NCI-H2171 treated with DMSO at 0.1 percent for 48 hours (cell line): Measurements from ENCODE around the gene DNER.
"Not testable (repeated sequence)": the region's sequence is repeated elsewhere in the genome, so short reads cannot be mapped to it uniquely, and the experiment has no call there.

ENCODE experiments used
- DNase-seq: peaks from one replicate; lab custom pipeline; 2025; lab: John Stamatoyannopoulos, UW

The DNER gene, protein sequence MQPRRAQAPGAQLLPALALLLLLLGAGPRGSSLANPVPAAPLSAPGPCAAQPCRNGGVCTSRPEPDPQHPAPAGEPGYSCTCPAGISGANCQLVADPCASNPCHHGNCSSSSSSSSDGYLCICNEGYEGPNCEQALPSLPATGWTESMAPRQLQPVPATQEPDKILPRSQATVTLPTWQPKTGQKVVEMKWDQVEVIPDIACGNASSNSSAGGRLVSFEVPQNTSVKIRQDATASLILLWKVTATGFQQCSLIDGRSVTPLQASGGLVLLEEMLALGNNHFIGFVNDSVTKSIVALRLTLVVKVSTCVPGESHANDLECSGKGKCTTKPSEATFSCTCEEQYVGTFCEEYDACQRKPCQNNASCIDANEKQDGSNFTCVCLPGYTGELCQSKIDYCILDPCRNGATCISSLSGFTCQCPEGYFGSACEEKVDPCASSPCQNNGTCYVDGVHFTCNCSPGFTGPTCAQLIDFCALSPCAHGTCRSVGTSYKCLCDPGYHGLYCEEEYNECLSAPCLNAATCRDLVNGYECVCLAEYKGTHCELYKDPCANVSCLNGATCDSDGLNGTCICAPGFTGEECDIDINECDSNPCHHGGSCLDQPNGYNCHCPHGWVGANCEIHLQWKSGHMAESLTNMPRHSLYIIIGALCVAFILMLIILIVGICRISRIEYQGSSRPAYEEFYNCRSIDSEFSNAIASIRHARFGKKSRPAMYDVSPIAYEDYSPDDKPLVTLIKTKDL

DNA sequence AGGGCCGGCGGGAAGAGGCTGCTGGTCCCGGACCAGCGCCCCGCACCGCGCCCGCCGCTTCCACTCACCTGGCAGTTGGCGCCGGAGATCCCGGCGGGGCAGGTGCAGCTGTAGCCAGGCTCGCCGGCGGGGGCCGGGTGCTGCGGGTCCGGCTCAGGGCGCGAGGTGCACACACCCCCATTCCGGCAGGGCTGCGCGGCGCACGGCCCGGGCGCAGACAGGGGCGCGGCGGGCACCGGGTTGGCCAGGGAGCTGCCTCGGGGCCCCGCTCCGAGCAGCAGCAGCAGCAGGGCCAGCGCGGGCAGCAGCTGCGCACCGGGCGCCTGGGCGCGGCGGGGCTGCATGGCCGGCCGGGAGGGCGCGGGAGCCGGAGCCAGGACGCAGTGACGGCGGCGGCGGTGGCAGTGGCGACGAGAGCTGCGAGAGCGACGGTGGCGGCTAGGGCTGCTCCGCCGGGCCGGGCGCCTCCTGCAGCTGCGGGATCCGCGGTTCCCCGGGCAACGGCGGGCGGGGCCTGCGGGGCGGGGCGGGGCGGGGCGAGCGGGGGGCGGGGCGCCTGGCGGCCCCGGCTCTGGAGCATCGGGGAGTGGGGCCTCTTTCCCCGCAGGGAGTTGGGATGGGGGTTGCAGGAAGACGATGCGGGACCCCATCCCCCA is at the start of gene DNER:
Gene DNER (minus strand): TSS at position 476 of the 656 bp plus-strand sequence. CDS start 132 bp downstream, at position 344.
- peak; percentile 33 for DNase-seq

DNA sequence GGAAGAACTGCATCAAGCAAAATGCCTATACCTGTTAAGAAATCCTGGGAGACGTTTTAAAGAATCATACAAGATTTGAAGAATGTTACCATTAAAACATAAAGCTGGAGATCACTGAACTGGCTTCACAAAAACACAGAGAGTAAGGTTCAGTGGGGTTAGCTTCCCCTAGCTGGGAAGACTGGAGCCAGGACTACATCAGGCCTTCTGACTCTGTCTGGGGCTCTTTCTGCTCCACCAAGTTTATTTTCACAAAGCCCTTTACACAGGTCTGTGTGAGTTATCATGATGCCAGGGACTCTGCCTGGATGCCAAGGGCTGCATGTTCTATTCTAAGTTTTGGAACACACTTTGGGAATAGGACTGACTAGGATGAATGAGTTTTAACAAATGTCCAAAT is 47.3 kb upstream of the DNER start:
- no peak for DNase-seq

DNA sequence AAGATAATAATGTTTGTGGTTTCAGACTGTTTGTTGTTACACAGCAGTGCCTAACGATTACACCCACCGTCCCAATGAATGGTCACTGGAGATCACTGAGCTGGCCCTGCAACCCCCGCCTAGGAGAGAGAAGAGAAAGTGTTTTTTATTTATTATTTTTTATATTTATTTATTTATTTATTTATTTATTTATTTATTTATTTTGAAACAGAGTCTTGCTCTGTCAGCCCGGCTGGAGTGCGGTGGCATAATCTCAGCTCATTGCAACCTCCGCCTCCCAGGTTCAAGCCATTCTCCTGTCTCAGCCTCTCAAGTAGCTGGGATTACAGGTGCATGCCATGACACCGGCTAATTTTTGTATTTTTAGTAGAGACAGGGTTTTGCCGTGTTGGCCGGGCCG is 43.1 kb upstream of the DNER start:
- not testable (repeated sequence) for DNase-seq

DNA sequence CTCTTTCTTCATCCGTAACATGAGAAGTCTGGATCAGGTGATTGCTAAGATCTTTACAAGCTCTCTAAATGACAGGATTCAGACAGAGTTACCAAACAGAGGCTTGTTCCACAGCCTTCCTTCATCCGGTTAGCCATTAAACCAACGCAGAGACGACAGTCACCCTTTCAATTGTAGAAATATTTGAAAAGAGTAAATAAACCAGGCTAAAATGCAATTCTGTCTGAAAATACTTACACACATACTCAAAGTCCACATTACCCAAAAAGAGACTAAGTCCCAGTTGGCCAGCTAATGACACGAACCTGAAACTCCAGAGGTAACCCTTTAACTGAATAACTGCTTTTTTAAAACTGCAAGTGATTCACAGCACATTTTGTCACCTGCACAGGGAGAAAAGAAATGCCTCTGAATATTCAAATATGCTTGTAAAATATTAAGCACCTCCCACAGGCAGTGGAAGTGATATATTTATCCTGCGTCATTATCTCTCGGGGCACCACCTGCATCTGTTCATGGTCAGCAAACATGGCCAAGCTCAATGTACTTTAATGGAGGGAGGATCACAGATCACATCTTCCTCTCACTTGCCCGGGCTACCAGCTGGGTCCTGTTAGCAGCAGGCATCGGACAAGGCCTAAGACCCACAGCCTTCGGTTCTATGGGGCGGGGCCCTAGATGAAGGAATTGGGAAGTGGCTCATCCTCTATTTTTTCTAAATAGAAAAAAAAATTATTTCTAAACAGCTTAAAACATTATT is 38.8 kb upstream of the DNER start:
- DNase-seq: no peak

DNA sequence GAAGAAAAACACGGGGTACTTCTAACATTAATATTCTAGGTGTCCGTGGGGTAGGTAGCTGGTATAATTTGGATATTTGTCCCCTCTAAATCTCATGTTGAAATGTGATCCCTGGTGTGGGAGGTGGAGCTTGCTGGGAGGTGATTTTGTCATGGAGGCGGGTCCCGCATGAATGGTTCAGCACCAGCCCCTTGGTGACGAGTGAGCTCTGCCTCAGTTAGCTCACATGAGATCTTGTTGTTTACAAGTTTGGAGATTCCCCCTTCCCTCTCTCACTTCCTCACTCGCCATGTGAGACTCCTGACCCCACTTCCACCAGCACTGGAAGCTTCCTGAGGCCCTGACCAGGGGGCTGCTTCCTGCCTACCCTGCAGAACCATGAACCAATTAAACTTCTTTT is 35.4 kb upstream of the DNER start:
- no peak for DNase-seq

DNA sequence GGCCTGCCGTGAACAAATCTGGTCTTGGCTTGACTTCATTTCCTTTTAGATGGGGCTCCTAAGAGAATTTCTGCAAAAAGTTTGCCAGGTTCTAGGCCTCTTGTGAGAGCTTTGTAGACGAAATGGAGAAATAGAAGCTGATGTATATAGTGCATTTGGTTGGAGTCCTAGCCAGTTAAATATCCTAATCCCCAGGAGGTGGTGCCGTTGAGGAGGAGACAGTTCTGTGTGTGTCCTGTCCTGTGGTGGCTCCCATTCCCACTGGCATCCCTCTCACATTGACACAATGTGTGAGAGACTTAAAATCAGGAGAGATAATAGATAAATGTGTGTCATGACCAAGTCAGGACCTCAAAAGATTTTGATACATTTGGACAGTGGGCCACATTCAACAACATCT is 34.6 kb upstream of the DNER start:
- no peak for DNase-seq

DNA sequence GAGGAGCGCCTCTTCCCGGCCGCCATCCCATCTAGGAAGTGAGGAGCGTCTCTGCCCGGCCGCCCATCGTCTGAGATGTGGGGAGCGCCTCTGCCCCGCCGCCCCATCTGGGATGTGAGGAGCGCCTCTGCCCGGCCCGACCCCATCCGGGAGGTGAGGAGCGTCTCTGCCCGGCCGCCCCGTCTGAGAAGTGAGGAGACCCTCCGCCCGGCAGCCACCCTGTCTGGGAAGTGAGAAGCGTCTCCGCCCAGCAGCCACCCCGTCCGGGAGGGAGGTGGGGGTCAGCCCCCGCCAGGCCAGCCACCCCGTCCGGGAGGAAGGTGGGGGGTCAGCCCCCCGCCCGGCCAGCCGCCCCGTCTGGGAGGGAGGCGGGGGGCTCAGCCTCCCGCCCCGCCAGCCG is 28.3 kb upstream of the DNER start:
- not testable (repeated sequence) for DNase-seq

DNA sequence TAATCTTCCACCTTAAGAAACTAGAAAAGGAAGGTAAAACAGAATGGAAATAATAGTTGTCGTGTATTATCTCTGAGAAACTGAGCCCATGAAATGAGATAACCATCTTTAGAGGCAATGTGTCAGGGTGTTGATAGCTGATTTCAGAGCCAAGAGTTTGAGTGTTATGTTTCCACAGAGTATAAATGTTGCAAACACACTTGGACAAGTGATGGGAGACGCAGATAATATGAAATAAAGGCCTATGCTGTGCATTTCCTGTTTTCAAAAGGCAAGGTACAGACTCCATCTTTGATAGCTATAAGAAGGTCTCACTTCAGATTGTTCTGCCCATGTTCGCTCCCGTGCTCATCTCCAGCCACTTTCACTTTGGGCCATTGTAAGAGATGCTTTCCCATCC is 25.9 kb upstream of the DNER start:
- DNase-seq: no peak

DNA sequence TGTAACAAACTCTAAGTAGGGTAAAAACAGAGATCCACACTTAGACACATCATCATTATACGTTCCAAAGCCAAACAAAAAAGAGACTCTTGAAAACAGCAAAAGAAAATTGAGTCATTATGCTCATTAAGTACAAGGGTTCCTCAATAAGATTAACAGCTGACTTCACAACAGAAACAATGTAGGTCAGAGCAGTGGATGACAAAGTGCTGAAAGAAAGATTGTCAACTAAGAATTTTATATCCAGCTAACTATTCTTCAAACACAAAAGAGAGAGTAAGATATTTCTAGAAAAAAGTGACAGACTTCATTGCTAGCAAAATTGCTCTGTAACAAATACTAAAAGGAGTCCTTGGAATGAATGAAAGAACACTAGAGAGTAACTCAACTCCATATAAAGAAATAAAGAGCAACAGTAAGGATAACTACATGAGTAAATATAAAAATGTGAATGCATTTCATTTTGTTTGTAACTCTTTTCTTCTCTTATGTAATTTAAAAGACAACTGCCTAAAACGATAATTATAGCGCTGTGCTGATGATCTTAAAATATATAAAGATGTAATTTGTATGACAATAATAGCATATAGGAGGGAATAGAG is 23.8 kb upstream of the DNER start:
- no peak for DNase-seq

DNA sequence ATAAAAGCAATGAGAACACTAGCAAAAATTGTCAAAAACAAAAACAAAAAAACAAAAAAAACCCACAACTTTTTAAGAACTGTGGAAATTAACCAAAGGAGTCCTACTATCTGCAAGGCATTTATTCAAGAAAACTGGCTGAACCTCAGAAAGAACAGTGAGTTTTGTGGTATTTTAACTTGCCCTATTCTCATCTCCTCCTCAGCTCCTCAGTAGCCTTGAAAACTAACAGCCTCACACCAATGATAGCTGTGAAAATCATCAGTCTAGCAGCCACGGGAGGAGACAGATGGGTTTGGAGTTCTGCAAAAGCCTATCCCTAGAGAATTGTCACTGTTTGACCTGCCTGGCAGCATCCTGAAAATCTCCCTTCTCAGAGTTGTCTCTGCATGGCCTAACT is 20.1 kb upstream of the DNER start:
- DNase-seq: no peak

DNA sequence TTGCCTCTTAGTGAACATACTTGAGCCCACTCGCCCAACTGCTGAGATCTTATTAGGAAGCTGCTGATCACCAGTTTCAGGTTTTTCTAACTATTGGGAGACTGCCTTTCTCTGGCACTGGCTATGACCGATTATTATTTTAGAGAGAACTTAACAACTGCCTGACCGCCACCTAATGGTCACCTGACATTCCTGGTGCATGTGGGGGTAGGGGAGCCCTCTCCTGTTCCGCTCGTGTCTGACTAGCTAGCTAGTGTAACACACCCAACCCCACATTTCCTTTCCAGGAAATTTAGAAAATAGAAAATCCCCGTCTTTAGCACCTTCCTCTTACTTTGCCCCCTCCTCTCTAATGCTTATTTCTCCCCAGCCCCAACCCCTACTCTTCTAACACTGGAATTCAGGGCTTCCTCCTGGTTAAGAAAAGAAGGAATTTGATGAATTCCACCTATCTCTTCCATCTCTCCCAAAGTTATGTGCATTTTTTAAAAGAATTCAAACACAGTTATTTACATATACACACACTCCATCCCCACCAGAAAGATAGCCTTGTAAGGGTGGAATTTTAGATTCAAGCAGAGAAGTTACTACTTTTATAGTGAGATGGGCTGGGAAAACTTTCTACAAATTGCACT is 19.4 kb upstream of the DNER start:
- no peak for DNase-seq

DNA sequence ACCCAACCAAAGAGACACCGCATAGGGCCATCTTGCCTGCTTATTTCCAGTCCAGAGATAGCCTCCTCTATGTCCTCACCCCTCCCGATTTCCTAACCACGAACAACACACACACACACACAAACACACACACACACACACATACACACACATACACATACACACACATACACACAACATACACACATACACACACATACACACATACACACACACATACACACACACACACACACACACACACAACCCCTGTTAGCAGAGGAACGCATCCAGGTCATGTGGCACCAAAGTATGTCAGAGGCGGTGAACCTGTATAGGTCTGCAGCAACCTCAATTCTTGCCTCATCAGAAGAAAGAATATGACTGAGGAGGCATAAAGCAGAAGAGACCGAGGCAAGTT is 18.5 kb upstream of the DNER start:
- no peak for DNase-seq

DNA sequence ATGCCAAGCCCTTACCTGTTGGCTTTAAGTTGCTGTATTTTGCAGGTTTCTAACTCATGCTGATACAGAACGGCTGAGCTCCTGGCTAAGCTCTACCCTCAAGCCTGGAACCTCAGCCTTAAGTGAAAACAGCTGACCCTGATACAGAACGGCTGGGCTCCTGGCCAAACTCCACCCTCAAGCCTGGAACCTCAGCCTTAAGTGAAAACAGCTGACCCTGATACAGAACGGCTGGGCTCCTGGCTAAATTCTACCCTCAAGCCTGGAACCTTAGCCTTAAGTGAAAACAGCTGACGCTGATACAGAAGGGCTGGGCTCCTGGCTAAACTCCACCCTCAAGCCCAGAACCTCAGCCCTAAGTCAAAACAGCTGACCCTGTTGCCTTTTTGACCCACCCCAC is 17.6 kb upstream of the DNER start:
- no peak for DNase-seq

DNA sequence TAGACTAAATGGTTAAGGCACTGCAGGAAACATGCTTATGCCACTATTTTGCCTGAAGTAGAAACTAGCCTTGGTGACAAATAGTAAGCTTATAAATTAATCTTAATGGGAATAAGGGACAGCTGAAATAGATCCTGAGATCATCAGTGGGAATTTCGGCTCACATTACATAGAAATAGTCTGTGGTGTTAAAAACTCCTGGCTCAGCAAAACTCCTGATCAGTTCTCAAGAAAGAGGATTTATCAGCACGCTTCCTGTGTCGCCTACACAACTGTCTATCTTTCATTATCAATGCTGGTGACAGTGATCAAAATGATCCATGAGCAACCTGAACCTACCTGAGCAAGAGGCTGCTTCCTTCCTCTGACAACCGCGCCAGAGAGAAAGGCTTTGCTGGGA is 17.0 kb upstream of the DNER start:
- DNase-seq: no peak

DNA sequence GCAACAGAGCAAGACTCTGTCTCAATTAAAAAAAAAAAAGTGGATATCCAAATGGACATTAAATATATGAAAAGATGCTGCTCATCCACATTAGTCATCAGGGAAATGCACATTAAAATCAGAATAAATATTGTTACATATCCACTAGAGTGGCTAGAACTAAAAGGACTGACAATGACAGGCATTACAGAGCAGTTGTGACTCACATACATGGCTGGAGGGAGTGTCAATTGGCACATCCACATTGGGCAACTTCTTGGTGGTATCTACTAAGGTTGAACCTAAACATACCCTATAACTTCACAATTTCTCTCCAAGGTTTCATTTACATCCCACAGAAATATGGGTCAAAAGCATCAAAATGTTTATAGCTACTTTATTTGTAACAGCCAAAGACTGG is 14.0 kb upstream of the DNER start:
- no peak for DNase-seq

DNA sequence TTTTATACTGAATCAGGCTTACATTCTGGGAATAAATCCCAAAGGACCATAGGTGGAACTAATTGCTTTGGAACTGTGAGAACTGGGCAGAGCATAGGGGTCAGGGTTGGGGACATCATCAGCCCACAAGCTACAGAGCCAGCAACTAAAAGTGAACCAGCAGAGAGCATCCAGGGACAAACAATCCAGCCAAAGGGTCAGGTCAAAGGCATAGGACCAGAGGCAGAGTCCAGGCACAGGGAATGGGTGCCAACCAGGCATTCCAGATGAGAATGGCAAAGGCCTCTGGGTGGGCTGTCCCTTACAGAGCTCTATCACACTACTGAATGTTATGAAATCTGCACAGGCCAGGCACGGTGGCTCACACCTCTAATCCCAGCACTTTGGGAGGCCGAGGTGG is 12.3 kb upstream of the DNER start:
- no peak for DNase-seq

DNA sequence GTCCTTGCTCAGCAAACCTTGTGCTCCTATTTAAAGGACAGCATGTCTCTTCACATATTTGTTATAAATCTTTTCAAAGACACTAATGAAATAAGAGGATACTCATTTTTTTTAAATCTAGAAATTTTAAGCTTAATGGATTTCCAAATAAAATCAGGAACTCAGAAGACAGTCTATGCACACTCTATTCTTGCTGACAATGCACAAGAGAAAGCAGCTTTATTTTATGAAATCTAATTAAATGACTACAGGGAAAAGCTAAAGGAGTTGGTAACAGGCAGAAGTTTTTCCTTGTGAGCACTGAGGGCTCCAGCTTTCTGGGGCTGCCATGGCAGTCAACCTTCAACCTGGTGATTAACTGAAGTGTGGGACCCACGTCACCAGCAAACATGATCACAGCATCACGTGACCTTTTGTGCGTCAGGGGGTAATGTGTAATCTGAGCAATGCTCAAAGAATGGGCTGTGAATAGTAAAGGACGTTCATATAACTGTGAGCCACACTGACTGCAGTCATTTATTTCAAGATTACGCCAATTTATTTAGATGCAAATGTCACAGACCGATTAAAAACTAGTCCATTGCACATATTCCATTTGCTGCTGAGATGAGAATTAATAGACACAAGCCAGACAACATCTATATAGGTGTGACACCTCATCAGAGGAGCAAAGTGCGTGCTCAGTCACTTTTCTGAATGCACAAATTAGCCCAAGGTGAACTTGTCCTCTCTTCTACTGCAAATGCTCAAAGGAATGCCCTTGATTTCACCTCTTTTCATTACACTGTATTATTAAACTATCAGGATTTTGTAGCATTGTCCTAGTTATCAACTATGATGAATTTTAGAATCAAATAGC is 11.6 kb upstream of the DNER start:
- DNase-seq: no peak

DNA sequence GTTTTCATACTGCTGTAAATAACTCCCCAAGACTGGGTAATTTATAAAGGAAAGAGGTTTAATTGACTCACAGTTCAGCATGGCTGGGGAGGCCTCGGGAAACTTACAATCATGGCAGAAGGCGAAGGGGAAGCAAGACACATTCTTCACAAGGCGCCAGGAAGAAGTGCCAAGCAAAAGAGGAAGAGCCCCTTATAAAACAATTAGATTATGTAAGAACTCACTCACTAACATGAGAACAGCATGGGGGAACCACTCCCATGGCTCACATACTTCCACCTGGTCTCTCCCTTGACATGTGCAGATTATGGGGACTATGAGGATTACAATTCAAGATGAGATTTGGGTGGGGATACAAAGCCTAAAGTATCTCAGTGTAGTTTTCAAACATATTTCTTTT is 8.8 kb upstream of the DNER start:
- DNase-seq: not testable (repeated sequence)

DNA sequence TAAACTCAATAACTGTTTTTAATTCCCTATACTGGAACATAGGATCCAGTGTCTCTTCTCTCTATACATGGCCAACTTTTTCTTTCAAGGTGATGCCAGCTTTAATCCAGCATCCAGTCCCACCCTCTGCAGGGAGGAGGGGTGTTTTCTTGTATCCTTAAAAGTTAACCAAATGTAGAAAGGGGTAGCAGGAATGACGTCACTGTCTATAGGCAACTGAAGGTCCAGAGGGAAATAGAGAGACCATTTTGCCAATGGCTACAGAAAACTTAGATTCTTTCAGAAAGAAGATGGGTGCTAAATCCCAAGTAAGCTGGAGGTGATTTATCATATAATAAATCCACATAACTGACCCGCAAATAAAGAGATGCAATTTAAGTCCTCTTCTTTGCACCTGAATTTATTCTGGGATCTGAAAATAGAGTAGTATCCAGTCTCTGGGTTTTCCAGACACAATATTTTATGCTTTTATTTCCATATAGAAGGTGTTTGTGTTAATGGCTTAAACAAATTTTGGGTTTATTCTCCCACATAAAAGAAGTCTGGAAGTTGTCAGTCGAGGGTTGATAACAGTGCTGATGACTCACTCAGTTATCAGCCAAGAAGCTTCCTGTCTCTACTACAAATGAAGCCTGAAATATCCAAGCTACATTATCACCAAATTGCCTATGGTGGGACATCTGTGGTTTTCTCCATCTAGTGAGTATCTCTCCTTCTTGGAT is 5.7 kb upstream of the DNER start:
- DNase-seq: no peak

DNA sequence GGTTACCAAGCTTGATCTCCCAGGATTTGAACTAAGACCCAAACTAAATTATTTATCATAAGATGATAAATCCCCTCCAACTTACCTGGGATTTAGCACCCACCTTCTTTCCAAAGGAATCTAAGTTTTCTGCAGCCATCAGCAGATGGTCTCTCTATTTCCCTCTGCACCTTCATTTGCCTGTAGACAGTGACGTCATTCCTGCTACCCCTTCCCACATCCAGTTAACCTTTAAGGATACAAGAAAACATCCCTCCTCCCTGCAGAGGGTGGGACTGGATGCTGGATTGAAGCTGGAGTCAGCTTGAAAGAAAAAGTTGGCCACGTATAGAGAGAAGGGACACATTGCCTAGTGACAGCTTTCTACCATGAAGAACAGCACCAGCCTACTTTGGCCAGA is 3.7 kb upstream of the DNER start:
- DNase-seq: no peak
